ENCODE data around the gene KCNA1.

Gene KCNA1

GRCh38 chr12:4960030-4960429 is 50.3 kb downstream of the KCNA1 start:
- TF ChIP-seq, protein P1, sequence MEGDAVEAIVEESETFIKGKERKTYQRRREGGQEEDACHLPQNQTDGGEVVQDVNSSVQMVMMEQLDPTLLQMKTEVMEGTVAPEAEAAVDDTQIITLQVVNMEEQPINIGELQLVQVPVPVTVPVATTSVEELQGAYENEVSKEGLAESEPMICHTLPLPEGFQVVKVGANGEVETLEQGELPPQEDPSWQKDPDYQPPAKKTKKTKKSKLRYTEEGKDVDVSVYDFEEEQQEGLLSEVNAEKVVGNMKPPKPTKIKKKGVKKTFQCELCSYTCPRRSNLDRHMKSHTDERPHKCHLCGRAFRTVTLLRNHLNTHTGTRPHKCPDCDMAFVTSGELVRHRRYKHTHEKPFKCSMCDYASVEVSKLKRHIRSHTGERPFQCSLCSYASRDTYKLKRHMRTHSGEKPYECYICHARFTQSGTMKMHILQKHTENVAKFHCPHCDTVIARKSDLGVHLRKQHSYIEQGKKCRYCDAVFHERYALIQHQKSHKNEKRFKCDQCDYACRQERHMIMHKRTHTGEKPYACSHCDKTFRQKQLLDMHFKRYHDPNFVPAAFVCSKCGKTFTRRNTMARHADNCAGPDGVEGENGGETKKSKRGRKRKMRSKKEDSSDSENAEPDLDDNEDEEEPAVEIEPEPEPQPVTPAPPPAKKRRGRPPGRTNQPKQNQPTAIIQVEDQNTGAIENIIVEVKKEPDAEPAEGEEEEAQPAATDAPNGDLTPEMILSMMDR (IDR thresholded peaks at IDR 0.05; ENCODE audit: control insufficient read depth, insufficient read depth, low read depth, low read length, missing control alignments) = no peak
- no peak overlapping the region for H3K4me3 ChIP-seq (ENCODE audit: control insufficient read depth, low read depth, low read length)
- no peak for DNase-seq (ENCODE audit: low read depth)

DNA sequence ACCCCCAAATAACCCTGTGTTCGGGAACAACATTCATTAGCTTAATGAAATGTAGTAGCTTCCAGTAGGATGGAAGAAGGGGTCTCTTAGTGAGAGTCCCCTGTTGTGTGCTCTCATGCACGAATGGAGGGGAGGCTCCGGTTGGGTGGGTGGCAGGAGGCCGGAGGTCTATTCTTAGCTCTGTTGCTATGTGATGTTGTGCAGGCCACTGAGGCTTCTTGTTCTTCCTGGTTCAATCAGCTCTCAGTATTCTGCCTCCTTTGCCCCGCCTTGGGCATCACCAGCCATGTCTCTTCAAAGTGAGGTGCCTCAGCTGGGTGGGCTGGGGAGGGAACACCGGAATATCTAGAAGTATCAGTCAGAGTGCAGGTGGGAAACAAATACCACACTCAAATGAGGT is 50.8 kb downstream of the KCNA1 start:
- H3K4me3 ChIP-seq (ENCODE audit: control insufficient read depth, low read depth, low read length) = no peak overlapping the region
- no peak for DNase-seq (ENCODE audit: low read depth)
- TF ChIP-seq, protein P1 (IDR thresholded peaks at IDR 0.05; ENCODE audit: control insufficient read depth, insufficient read depth, low read depth, low read length, missing control alignments) = no peak

- TF ChIP-seq, protein P1 (IDR thresholded peaks at IDR 0.05; ENCODE audit: control insufficient read depth, insufficient read depth, low read depth, low read length, missing control alignments) = no peak
- no peak for DNase-seq (ENCODE audit: low read depth)
- H3K4me3 ChIP-seq (ENCODE audit: control insufficient read depth, low read depth, low read length) = no peak overlapping the region
These were observed 51.6 kb downstream of the KCNA1 start for GRCh38 chr12:4961311-4961710.

DNA sequence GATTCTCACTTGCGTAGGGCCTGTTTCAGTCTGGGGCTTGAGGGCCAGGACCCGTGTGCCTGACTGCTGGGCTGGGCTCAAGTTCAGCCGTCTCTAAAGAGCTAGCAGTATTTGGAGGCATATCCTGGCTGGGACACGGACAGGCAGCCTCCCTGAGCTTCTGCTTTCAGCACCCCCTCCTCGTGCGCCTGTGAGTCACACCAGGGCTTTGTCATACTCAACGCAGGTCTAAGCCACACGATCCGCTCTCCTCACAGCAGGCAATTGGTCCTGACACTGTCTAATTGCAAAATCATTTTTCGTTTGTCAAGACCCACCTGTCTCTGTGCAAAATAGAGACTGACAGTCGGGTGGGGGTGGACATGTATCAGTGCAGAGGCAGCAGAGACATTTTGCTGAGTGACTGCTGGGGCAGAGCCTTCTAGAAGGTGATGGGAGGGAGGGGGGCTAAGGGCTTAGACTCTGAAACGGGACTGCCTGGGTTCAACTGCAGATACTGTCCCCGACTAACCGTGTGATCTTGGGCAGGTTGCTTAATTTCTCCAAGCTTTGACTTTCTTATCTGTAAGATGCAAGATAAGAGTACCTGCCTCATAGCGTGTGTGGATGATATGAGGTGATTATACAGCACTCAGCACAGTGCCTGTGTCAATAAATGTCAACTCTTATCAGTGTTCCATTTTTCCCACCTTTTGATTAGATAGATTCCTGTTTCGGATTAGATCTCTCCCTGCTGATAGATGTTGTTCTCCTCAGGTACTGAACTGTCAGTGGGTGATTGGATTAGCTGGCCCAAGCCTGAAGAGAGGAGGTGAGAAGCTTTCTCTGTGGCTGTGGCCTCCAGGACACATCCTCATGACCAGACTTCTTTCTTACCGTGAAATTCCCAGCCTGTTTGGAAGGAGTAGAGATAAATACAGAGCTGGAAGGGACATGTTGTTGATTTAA is 53.1 kb downstream of the KCNA1 start:
- no peak for DNase-seq (ENCODE audit: low read depth)
- H3K4me3 ChIP-seq (ENCODE audit: control insufficient read depth, low read depth, low read length) = no peak overlapping the region
- TF ChIP-seq, protein P1 (IDR thresholded peaks at IDR 0.05; ENCODE audit: control insufficient read depth, insufficient read depth, low read depth, low read length, missing control alignments) = no peak

Measured in AG09309 (cell line).